LNCAP (cell line): Measurements from ENCODE around the gene KPRP.

Source experiments
- TF ChIP-seq, protein P1 (sequence below): fragments of 450-650 bp; IDR thresholded peaks from 2 replicates; pipeline ENCODE4 v1.5.1; 2017; ENCODE audit warnings: mild to moderate bottlenecking

The KPRP gene

DNA sequence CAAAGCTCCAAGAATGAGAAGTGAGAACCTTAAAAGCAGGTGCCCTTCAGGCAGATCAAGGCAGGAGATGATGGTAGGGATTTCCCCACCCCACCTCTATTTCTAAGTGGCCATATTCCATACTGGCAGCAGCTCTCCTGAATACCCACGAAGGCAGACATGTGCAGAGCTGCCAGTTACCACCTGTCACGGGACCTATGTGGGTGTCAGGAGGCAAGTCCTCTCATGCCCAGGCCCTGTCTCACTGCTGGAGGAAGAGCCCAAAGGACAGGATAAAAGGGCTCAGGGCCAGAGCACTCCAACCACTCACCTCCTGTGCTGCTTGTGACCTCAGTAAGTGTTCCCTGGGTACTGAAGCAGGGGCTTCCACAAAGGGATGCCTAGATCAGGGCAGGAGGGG lies 53.2 kb downstream of the KPRP start:
- TF ChIP-seq, protein P1, sequence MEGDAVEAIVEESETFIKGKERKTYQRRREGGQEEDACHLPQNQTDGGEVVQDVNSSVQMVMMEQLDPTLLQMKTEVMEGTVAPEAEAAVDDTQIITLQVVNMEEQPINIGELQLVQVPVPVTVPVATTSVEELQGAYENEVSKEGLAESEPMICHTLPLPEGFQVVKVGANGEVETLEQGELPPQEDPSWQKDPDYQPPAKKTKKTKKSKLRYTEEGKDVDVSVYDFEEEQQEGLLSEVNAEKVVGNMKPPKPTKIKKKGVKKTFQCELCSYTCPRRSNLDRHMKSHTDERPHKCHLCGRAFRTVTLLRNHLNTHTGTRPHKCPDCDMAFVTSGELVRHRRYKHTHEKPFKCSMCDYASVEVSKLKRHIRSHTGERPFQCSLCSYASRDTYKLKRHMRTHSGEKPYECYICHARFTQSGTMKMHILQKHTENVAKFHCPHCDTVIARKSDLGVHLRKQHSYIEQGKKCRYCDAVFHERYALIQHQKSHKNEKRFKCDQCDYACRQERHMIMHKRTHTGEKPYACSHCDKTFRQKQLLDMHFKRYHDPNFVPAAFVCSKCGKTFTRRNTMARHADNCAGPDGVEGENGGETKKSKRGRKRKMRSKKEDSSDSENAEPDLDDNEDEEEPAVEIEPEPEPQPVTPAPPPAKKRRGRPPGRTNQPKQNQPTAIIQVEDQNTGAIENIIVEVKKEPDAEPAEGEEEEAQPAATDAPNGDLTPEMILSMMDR: no peak
